ENCODE data around the gene PHAF1.

GRCh38 chr16:67082100-67082499 lies 27.6 kb upstream of the PHAF1 start:
- TF ChIP-seq CTCF (IDR thresholded peaks at IDR 0.05; ENCODE audit: insufficient read depth, low read length) (no peak), REST (IDR thresholded peaks at IDR 0.05; ENCODE audit: insufficient replicate concordance, low read depth) (no peak), POLR2AphosphoS5 (IDR thresholded peaks at IDR 0.05; ENCODE audit: low read depth) (no peak), GABPA (IDR thresholded peaks at IDR 0.05; ENCODE audit: low read depth) (no peak)

Measured in HL-60 (cell line).